Colonic mucosa (tissue), 4 donors: Measurements from ENCODE around the gene NPEPPS. TPM values are rescaled to one million over a fixed set of nuclear protein-coding genes. Genes with fewer than 3 reads are reported as not detected.

Source experiments
- DNase-seq: peaks from one replicate; pipeline ENCODE4 v3.0.0-alpha.2; 2020
- H3K27ac ChIP-seq: fragments of 200-600 bp; one replicate; pipeline ENCODE4 v1.8.0; 2021
- H3K27me3 ChIP-seq: fragments of 200-600 bp; one replicate; pipeline ENCODE4 v1.8.0; 2021
- H3K36me3 ChIP-seq: fragments of 200-600 bp; one replicate; pipeline ENCODE4 v1.8.0; 2021
- H3K4me1 ChIP-seq: fragments of 200-600 bp; one replicate; pipeline ENCODE4 v1.8.0; 2021; ENCODE audit warnings: mild to moderate bottlenecking
- H3K4me3 ChIP-seq: fragments of 200-600 bp; one replicate; pipeline ENCODE4 v1.8.0; 2021
- H3K9ac ChIP-seq, 2 donors: one replicate each; pipeline ENCODE4 v1.7.0; 2013; ENCODE audit warnings: control low read depth in 2 of 2, low read depth in 2 of 2, low read length in 2 of 2
- H3K9me3 ChIP-seq: fragments of 200-600 bp; one replicate; pipeline ENCODE4 v1.8.0; 2021
- CTCF ChIP-seq: fragments of 200-600 bp; IDR thresholded peaks from one replicate; pipeline ENCODE4 v1.8.0; 2022; ENCODE audit warnings: antibody characterized with exemption, mild to moderate bottlenecking
- intact Hi-C: fragments of 100-400 bp; cut with DNase I; formaldehyde crosslinking; loops from one replicate; pipeline ENCODE4 v1.14.1; 2022
- total RNA-seq, 2 donors: library from RNA; stranded (reverse); fragmentation: NEBNext Ultra II Directional in 1 of 2; extraction: Animal tissue kit (Norgen Biotek cat#: 25700) in 1 of 2; gene quantifications; one replicate each; pipeline ENCODE4 v1.2.1, GENCODE V29; 2021
- donor health status: healthy.
- donor health status: DM: no; HTN: no; CAD: no.
- donor health status: DM: no; HTN: no; CAD: no.

Gene NPEPPS
- total RNA-seq, 2 donors from 2014 or later: 122 to 177 TPM

GRCh38 chr17:47636273-47637030 lies 105.5 kb downstream of the NPEPPS start:
- no peak overlapping the region for H3K27ac ChIP-seq
- H3K4me1 ChIP-seq: no peaks in the 10 kb centered on the region
- no peak overlapping the region for H3K9ac ChIP-seq
- no peaks in the 10 kb centered on the region for H3K36me3 ChIP-seq
- no peak overlapping the region for H3K4me3 ChIP-seq
- no peaks in the 10 kb centered on the region for H3K27me3 ChIP-seq
- DNase-seq: no peak
- no peak for TF ChIP-seq CTCF
- no peaks in the 10 kb centered on the region for H3K9me3 ChIP-seq
- intact Hi-C loops: no loop called here

- Histone ChIP-seq H3K9ac (no peak overlapping the region), H3K36me3 (no peaks in the 10 kb centered on the region), H3K27ac (no peak overlapping the region), H3K4me3 (no peak overlapping the region), H3K9me3 (no peaks in the 10 kb centered on the region), H3K27me3 (no peaks in the 10 kb centered on the region), H3K4me1 (no peaks in the 10 kb centered on the region)
- no peak for TF ChIP-seq CTCF
- DNase-seq: no peak
- intact Hi-C loops: no loop called here
Measured at GRCh38 chr17:47638903-47639302, 108.0 kb downstream of the NPEPPS start.

- Histone ChIP-seq H3K27ac (no peak overlapping the region), H3K27me3 (no peaks in the 10 kb centered on the region), H3K4me3 (no peak overlapping the region), H3K36me3 (no peaks in the 10 kb centered on the region), H3K9ac (no peak overlapping the region), H3K9me3 (no peaks in the 10 kb centered on the region), H3K4me1 (no peaks in the 10 kb centered on the region)
- TF ChIP-seq CTCF: no peak
- intact Hi-C loops: no loop called here
- no peak for DNase-seq
Measured at GRCh38 chr17:47640076-47640475, 109.2 kb downstream of the NPEPPS start.

GRCh38 chr17:47641202-47641601 lies 110.3 kb downstream of the NPEPPS start:
- Histone ChIP-seq H3K9ac (no peak overlapping the region), H3K27me3 (no peaks in the 10 kb centered on the region), H3K27ac (no peak overlapping the region), H3K9me3 (no peaks in the 10 kb centered on the region), H3K36me3 (no peaks in the 10 kb centered on the region), H3K4me1 (no peaks in the 10 kb centered on the region), H3K4me3 (no peak overlapping the region)
- no peak for TF ChIP-seq CTCF
- no peak for DNase-seq
- intact Hi-C loops: no loop called here

- H3K9me3 ChIP-seq: no peaks in the 10 kb centered on the region
- no peak for TF ChIP-seq CTCF
- intact Hi-C loops: no loop called here
- H3K36me3 ChIP-seq: no peaks in the 10 kb centered on the region
- no peak overlapping the region for H3K27ac ChIP-seq
- no peaks in the 10 kb centered on the region for H3K27me3 ChIP-seq
- no peak for DNase-seq
- no peaks in the 10 kb centered on the region for H3K4me1 ChIP-seq
- no peak overlapping the region for H3K9ac ChIP-seq
- H3K4me3 ChIP-seq: no peak overlapping the region
Measured at GRCh38 chr17:47643116-47643515, 112.2 kb downstream of the NPEPPS start.
